A673 (cell line): ENCODE measurements around the gene ZNF592. TPM values are rescaled to one million over a fixed set of nuclear protein-coding genes. Genes with fewer than 3 reads are reported as not detected.

Experiments used
- BruUV-seq: library from RNA; stranded (reverse); fragments of 400-500 nt; replicated peaks from 2 replicates; lab custom pipeline; 2021; lab: Mats Ljungman, UMichigan
- CTCF ChIA-PET: fragments of 300-600 bp; sonication (Branson Sonifier 250); formaldehyde crosslinking; loops from one replicate; lab custom pipeline; 2022; ENCODE audit warnings: antibody characterized with exemption; lab: Charles Lee
- POLR2A ChIA-PET: fragments of 300-600 bp; sonication (Branson Sonifier 250); formaldehyde crosslinking; loops from one replicate; lab custom pipeline; 2022; ENCODE audit warnings: antibody characterized with exemption; ENCODE audit not compliant: low non-redundant PET; lab: Charles Lee
- DNase-seq: peaks from one replicate; pipeline ENCODE4 v3.0.0-alpha.2; 2015; ENCODE audit warnings: low spot score
- H3K27ac ChIP-seq: fragments of 200-600 bp; sonication (generic); 2 replicates; pipeline ENCODE4 v1.5.1; 2016; ENCODE audit warnings: mixed run types, low read depth, mild to moderate bottlenecking, mixed read lengths, antibody characterized with exemption, low read length; ENCODE audit not compliant: poor library complexity, severe bottlenecking
- H3K27me3 ChIP-seq: fragments of 200-600 bp; sonication (generic); replicated peaks from 2 replicates; pipeline ENCODE4 v1.6.1; 2017; ENCODE audit warnings: mixed run types, low read depth, mild to moderate bottlenecking, mixed read lengths, antibody characterized with exemption, low read length; ENCODE audit not compliant: insufficient read depth, poor library complexity
- H3K36me3 ChIP-seq: fragments of 200-600 bp; sonication (generic); 2 replicates; pipeline ENCODE4 v1.6.1; 2016; ENCODE audit warnings: mixed run types, mild to moderate bottlenecking, mixed read lengths, antibody characterized with exemption, low read length; ENCODE audit not compliant: insufficient read depth, poor library complexity, severe bottlenecking
- H3K4me1 ChIP-seq: fragments of 200-600 bp; sonication (generic); 2 replicates; pipeline ENCODE4 v1.6.1; 2017; ENCODE audit warnings: mixed run types, mild to moderate bottlenecking, mixed read lengths, antibody characterized with exemption, low read length; ENCODE audit not compliant: insufficient read depth, poor library complexity, severe bottlenecking
- H3K4me3 ChIP-seq: fragments of 200-600 bp; sonication (generic); 2 replicates; pipeline ENCODE4 v1.5.1; 2016; ENCODE audit warnings: low read depth, mixed run types, mild to moderate bottlenecking, mixed read lengths, low read length; ENCODE audit not compliant: poor library complexity, severe bottlenecking
- H3K9me3 ChIP-seq: fragments of 200-600 bp; sonication (generic); 2 replicates; pipeline ENCODE4 v1.6.1; 2016; ENCODE audit warnings: mixed run types, low read depth, mild to moderate bottlenecking, mixed read lengths, antibody characterized with exemption, low read length; ENCODE audit not compliant: poor library complexity, severe bottlenecking
- EZH2 ChIP-seq: fragments of 200-600 bp; sonication (generic); IDR thresholded peaks from 2 replicates; pipeline ENCODE4 v1.6.1; 2017; ENCODE audit warnings: borderline replicate concordance, low read depth, mild to moderate bottlenecking, mixed read lengths, antibody characterized with exemption, low read length; ENCODE audit not compliant: poor library complexity, severe bottlenecking
- intact Hi-C: fragments of 100-400 bp; cut with micrococcal nuclease; formaldehyde crosslinking; loops from one replicate; pipeline ENCODE4 v1.10.0; 2022; ENCODE audit not compliant: unreplicated experiment
- total RNA-seq: library from RNA; stranded (reverse); gene quantifications from 2 replicates; pipeline ENCODE4 v1.2.3, GENCODE V29; 2021
- TF ChIP-seq, protein P1 (sequence below): fragments of 300-800, 200-600 bp; sonication (generic); conservative IDR thresholded peaks from 2 replicates; pipeline ENCODE4 v1.5.1; 2017; ENCODE audit warnings: low read depth, mild to moderate bottlenecking, antibody characterized with exemption, low read length, moderate library complexity, mixed read lengths

The ZNF592 gene
- total RNA-seq, 1 experiment from 2014 or later, result 37.2 TPM

DNA sequence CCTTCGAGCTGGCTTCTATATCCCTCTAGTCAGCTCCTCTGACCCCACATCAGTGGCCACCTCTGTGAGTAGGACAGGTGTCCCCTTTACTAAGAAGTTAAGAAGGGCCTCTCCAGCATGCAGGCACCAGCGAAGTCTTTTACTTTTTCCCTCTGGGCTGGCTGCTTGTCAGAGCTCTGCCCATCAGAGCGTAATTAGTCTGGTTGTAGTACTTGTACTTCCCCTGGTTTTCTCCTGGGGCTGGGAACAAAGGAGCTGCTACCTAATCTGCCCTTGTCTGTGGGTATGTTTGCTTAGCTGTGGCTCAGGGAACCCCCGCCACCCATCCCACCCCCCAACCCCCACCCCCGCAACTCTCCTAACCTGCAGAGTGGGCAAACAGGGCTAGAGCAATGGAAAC lies 41.4 kb downstream of the ZNF592 start:
- Histone ChIP-seq H3K4me3 (no peak overlapping the region), H3K36me3 (peaks cover 13% of the 10 kb centered on the region), H3K9me3 (no peaks in the 10 kb centered on the region), H3K27ac (no peak overlapping the region), H3K4me1 (no peaks in the 10 kb centered on the region), H3K27me3 (no peaks in the 10 kb centered on the region)
- TF ChIP-seq, protein P1, sequence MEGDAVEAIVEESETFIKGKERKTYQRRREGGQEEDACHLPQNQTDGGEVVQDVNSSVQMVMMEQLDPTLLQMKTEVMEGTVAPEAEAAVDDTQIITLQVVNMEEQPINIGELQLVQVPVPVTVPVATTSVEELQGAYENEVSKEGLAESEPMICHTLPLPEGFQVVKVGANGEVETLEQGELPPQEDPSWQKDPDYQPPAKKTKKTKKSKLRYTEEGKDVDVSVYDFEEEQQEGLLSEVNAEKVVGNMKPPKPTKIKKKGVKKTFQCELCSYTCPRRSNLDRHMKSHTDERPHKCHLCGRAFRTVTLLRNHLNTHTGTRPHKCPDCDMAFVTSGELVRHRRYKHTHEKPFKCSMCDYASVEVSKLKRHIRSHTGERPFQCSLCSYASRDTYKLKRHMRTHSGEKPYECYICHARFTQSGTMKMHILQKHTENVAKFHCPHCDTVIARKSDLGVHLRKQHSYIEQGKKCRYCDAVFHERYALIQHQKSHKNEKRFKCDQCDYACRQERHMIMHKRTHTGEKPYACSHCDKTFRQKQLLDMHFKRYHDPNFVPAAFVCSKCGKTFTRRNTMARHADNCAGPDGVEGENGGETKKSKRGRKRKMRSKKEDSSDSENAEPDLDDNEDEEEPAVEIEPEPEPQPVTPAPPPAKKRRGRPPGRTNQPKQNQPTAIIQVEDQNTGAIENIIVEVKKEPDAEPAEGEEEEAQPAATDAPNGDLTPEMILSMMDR, result no peak
- TF ChIP-seq EZH2, result no peak
- POLR2A ChIA-PET, result no interaction called here
- CTCF ChIA-PET, result no interaction called here
- BruUV-seq, result no TSS peak
- no peak for DNase-seq
- intact Hi-C loops, result no loop called here

DNA sequence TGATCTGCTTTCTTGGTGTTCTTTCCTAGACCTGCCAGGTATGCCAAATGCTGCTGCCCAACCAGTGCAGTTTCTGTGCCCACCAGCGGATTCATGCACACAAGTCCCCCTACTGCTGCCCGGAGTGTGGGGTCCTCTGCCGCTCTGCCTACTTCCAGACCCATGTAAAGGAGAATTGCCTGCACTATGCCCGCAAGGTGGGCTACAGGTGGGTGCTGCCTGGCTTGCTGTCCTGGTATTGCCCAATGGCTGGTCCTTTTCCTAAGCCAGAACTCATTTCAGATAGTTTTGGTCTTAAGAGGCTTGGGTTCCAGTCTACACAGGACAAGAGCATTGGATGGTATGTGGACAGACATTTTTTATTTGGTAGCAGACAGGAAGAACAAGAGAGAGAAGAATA lies 42.3 kb downstream of the ZNF592 start:
- BruUV-seq, result no TSS peak

DNA sequence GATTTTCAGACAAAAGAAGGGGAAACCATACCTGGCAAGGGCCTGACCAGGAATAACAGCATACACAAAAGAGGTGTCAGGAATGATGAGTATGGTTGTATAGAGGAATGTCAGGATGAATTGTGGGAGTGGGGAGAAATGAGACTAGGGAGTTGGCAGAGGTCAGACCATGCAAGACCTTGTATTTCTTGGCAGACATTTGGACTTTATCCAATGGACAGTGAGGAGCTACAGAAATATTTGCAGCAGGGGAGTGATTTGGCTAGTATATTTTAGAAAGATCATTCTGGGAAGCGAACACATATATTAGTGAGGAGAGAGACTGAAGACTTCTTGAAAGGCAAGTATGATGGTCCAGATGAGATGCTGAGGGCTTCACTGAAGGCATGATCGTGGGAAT lies 43.4 kb downstream of the ZNF592 start:
- no TSS peak for BruUV-seq

More for the DNA sequence above, 42.3 kb downstream of the ZNF592 start:
- H3K4me3 ChIP-seq, result no peak overlapping the region
- H3K4me1 ChIP-seq, result no peaks in the 10 kb centered on the region
- ChIA-PET POLR2A (interaction anchor here (0.6 to 0.7 kb wide), 2 partner anchors 29 to 77 kb away, joined by 4 to 17 read pairs; no protein-coding TSS in a partner anchor), CTCF (no interaction called here)
- no peaks in the 10 kb centered on the region for H3K27me3 ChIP-seq
- intact Hi-C loops, result no loop called here
- no peaks in the 10 kb centered on the region for H3K9me3 ChIP-seq
- DNase-seq, result no peak
- no peak overlapping the region for H3K27ac ChIP-seq
- TF ChIP-seq, protein P1, result no peak
- TF ChIP-seq EZH2, result no peak
- H3K36me3 ChIP-seq, result peaks cover 9% of the 10 kb centered on the region

More for the DNA sequence above, 43.4 kb downstream of the ZNF592 start:
- Histone ChIP-seq H3K36me3 (peaks cover 9% of the 10 kb centered on the region), H3K4me1 (no peaks in the 10 kb centered on the region), H3K27ac (no peak overlapping the region), H3K27me3 (no peaks in the 10 kb centered on the region), H3K4me3 (no peak overlapping the region), H3K9me3 (no peaks in the 10 kb centered on the region)
- TF ChIP-seq, protein P1, result no peak
- no peak for TF ChIP-seq EZH2
- CTCF ChIA-PET, result no interaction called here
- POLR2A ChIA-PET, result no interaction called here
- intact Hi-C loops, result no loop called here
- DNase-seq, result no peak
